NCI-H1417 treated with DMSO at 0.1 percent for 48 hours (cell line): Measurements from ENCODE around the gene RGL2.
A peak's percentile ranks its signal among the peaks of the same experiment; 100 is the strongest.
"Not testable (repeated sequence)": the region's sequence is repeated elsewhere in the genome, so short reads cannot be mapped to it uniquely, and the experiment has no call there.

Experiments used
- DNase-seq: peaks from one replicate; lab custom pipeline; 2025; lab: John Stamatoyannopoulos, UW

Gene RGL2, protein sequence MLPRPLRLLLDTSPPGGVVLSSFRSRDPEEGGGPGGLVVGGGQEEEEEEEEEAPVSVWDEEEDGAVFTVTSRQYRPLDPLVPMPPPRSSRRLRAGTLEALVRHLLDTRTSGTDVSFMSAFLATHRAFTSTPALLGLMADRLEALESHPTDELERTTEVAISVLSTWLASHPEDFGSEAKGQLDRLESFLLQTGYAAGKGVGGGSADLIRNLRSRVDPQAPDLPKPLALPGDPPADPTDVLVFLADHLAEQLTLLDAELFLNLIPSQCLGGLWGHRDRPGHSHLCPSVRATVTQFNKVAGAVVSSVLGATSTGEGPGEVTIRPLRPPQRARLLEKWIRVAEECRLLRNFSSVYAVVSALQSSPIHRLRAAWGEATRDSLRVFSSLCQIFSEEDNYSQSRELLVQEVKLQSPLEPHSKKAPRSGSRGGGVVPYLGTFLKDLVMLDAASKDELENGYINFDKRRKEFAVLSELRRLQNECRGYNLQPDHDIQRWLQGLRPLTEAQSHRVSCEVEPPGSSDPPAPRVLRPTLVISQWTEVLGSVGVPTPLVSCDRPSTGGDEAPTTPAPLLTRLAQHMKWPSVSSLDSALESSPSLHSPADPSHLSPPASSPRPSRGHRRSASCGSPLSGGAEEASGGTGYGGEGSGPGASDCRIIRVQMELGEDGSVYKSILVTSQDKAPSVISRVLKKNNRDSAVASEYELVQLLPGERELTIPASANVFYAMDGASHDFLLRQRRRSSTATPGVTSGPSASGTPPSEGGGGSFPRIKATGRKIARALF

DNA sequence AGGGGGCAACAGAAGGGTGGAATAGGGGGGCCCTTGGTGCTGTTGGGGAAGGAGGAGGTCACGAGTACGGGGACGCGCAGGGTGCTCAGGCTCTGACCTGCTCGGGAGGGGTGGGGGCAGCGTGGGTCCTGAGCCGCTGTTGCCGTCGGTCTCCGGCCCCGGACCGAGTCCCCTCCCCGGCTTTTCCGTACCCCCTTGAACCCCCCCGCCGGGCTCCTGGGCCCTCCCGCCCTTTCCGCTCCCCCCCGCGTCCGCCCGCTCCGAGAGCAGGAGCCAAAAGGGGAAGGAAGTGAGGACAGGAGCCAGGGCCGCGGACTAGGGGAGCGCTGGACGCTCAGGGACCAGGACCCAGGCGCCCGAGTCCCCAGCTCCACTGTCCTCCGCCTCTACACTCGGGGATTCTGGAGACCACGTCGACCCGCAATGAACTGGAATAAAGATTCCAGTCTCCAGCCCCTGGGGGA lies at the start of gene RGL2:
Gene RGL2, minus strand, starts transcription at position 170 of the 464 bp plus-strand sequence. CDS start 332 bp downstream, outside the sequence.
- no peak for DNase-seq

DNA sequence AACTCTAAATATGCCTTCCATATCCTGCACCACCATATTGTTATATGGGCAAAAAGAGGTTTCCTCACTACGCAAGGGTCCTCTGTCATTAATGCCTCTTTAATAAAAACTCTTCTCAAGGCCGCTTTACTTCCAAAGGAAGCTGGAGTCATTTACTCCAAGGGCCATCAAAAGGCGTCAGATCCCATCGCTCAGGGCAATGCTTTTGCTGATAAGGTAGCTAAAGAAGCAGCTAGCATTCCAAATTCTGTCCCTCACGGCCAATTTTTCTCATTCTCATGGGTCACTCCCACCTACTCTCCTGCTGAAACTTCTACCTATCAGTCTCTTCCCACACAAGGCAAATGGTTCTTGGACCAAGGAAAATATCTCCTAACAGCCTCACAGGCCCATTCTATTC lies 49.1 kb upstream of the RGL2 start:
- no peak for DNase-seq

DNA sequence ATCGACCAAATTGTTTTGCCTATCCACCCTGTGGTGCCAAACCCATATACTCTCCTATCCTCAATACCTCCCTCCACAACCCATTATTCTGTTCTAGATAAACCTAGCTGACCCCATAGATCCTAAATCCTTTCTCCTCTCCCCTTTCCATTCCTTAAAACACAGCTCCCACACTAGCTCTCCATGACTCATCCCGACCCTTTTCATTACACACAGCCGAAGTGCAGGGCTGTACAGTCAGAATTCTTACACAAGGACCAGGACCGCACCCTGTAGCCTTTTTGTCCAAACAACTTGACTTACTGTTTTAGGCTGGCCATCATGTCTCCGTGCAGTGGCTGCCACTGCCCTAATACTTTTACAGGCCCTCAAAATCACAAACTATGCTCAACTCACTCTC lies 48.2 kb upstream of the RGL2 start:
- not testable (repeated sequence) for DNase-seq

DNA sequence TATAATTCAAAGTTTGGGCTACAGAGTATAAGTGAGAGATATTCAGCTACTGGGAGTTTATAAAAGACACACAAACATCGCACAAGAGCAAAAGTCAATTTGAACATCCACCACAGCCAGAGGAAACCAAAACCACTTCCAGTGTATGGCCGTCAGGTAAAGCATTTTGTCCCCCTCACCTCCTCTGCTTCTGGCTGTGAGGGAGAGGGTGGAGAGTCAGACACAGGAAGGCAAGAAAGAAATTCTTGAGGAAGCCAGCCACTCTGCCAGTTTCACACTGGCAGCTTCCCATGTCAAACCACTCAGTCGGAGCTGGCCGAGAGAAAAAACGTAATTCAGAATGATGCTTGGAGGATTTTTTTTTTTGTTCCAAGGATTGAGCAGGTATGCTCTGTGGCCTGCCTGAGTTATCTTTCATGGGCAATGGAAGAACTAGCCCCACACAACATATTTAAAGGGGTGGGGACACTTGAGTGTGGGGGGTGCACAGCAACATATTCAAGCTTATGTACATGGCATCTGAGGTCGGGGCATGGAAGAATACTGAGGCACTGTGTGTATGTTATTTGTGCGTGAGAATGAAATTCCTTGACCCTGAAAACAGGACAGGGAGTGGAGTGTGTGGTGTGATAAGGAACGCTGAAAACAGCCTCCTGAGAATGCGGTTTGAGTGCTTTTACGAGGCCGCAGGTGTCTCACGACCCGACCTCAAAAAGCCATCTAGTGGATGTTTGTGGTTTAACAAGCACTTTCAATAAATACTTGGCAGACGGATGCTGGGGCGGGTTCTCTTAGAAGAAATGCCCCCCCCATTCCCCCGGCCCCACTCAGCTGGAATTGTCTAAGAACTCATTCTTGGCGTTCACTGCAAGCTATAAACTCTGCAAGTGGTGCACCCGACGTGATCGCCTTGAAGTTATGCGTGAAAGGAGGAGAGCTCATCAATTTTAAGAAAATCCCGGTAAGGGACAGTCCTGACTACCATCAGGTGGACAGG lies 46.3 kb upstream of the RGL2 start:
- DNase-seq: peak; percentile 13

DNA sequence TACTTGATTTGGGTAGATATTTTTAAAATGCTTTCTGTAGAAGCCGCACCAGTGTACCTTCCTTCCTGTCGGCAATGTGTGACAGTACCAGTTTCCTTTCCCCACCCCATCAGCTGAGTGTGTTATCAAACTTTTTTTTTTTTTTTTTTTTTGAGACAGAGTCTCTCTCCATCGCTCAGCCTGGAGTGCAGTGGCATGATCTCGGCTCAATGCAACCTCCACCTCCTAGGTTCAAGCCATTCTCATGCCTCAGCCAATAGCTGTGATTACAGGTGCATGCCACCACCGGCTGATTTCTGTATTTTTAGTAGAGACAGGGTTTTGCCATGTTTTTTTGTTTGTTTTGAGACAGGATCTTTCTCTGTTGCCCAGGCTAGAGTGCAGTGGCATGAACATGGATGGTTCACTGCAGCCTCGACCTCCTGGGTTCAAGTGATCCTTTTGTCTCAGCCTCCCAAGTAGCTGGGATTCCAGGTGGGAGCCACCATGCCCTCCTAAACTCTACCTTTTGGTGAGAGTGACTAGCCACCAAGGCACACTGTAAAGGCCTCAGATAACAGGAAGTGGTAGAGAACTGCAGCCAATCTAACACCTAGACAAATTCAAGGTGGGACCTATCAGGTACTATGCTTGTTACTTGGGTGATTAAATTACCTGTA lies 45.3 kb upstream of the RGL2 start:
- DNase-seq: no peak

DNA sequence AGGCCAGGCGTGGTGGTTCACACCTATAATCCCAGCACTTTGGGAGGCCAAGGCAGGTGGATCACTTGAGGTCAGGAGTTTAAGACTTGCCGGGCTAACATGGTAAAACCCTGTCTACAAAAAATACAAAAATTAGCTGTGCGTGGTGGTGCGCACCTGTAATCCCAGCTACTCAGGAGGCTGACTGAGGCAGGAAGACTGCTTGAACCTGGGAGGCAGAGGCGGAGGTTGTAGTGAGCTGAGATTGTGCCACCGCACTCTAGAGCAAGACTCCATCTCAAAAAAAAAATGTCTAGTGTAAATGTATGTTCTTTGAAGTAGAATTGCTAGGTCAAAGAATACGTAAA lies 44.8 kb upstream of the RGL2 start:
- not testable (repeated sequence) for DNase-seq

DNA sequence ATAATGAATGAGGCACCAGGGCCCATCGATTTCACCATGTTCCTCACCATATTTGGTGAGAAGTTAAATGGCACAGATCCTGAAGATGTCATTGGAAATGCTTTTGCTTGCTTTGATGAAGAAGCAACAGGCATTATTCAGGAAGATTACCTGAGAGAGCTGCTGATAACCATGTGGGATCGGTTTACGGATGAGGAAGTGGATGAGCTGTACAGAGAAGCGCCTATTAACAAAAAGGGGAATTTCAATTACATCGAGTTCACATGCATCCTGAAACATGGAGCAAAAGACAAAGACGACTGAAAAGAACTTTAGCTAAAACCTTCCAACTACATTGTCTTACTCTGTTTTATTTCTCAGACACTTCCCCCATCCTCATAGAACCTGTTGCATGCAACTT lies 40.5 kb upstream of the RGL2 start:
- no peak for DNase-seq

DNA sequence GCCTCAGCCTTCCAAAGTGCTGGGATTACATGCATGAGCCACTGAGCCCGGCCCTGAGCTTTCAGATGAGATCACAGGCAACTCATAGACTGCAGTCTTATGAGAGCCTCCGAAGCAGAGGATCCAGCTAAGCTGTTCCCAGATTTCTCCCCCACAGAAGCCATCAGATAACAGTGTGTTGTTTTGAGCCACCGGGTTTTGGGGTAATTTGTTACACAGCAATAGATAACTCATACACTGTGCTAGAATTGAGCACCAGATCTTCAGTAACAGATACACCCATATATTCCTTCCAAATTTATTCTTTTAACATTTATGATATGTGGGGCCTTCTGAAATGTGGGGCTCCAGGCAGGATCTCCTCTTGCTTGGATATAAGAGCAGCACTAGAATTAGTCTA lies 37.8 kb upstream of the RGL2 start:
- DNase-seq: no peak

DNA sequence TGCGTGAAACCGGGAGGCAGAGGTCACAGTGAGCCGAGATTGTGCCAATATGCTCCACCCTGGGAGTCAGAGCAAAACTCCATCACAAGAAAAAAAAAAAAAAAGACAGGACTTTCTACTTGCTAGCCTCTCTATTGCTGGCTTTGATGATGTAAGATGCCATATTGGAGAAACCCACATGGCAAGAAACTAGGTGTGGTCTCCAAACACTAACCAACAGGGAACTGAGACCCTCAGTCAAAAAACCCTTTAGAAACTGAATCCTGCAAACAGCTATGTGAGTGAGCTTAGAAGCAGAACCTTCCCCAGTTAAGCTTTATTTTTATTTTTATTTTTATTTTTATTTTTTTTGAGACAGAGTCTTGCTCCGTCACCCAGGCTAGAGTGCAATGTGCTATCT lies 37.2 kb upstream of the RGL2 start:
- no peak for DNase-seq

DNA sequence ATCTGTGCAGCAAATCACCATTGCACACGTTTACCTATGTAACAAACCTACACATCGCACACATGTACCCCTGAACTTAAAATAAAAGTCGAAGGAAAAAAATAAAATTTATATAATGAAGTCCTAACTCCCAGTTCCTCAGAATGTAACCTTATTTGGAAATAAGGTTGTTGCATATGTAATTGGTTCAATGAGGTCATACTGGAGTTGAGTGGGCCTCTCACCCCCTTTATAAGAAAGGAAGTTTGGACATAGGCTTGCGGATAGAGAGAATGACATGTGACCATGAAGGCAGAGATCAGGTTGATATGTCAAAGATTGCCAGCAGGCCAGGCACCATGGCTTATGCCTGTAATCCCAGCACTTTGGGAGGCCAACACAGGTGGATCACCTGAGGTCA lies 34.9 kb upstream of the RGL2 start:
- no peak for DNase-seq

DNA sequence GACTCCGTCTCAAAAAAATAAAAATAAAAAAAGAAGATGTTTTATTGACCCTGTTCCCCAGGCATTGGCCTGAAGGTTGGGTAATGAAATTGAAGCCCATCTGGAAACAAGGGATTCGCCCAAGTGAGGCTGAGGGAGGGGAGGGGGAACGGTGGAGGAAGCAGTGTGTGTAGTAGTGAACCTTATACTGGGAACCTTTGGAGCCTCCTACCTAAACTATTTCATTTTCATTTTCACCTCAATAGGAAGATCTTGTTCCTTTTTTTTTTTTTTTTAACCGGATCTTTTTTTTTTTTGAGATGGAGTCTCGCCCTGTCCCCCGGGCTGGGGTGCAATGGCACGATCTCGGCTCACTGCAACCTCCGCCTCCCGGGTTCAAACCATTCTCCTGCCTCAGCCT lies 32.0 kb upstream of the RGL2 start:
- DNase-seq: no peak

DNA sequence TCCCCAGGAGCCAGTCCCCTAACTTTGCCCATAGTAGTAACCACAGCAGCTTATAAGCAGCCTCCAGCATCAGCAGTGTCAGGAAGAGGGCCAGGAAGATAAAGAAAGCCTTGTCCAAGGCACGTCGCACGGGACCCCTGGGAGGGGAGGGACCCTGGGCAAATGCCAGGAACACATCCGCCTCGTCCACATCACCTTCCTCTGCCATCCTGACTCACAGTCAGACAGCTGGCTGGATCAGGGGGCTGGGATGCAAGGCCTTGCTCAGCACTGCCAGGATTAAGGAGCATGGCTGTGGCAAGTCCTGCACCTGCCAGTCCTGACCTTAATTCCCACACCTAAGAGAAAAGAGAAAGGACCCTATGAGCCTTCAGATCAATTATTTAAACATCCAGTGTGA lies 30.3 kb upstream of the RGL2 start:
- no peak for DNase-seq

DNA sequence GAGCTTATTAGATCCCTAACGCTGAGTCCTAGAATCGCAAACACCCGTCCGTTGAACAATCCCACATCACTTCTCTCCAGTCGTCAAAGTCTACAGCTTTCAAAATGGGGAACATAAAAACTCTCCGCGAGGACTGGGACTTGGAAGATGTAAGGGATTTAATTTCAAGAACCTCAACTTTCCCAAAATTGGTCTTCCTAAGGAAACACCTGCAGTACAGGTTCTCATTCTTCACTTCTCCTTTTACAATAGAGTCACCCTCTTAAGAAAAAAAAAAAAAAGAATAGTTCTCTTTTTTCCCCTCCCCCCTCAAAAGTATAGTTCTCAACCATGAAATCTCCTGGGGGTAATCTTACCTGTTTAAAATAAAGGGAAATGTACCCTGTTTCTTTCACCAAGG lies 25.4 kb upstream of the RGL2 start:
- no peak for DNase-seq

DNA sequence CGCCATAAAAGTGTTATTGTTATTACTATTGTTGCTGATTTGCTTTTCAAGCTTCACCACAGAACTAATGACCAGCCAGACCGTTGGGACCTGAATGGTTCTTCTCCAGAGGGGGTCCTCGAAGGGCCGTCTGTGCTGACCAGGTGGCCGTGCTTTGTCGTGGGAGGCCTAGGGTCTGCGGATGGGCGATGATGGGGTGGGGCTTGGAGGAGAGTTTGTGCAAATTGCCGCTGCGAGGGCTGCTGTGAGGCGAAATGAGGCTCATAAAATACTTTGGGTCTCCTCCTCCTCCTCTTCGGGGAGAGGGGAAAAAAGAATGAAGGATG lies 24.8 kb upstream of the RGL2 start:
- DNase-seq: no peak

DNA sequence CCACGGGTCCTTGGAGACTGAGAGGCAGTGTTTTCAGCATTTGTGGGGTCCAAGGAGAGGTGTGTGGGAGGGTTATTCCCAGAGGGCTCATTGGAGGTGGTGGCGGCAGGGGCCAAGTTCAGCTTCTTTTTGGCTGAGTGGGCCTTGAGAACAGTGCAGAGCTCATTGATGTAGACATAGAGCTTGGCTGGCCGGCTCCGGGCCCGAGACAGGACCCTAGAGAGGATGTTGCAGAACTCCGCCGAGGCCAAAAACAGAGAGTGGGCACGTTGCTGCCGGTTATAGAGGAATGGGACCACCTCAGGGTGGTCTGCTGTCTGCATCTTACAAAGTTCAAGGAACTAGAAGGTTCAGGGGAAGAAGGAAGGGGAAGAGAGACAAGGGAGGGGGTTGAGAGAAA lies 22.5 kb upstream of the RGL2 start:
- no peak for DNase-seq

DNA sequence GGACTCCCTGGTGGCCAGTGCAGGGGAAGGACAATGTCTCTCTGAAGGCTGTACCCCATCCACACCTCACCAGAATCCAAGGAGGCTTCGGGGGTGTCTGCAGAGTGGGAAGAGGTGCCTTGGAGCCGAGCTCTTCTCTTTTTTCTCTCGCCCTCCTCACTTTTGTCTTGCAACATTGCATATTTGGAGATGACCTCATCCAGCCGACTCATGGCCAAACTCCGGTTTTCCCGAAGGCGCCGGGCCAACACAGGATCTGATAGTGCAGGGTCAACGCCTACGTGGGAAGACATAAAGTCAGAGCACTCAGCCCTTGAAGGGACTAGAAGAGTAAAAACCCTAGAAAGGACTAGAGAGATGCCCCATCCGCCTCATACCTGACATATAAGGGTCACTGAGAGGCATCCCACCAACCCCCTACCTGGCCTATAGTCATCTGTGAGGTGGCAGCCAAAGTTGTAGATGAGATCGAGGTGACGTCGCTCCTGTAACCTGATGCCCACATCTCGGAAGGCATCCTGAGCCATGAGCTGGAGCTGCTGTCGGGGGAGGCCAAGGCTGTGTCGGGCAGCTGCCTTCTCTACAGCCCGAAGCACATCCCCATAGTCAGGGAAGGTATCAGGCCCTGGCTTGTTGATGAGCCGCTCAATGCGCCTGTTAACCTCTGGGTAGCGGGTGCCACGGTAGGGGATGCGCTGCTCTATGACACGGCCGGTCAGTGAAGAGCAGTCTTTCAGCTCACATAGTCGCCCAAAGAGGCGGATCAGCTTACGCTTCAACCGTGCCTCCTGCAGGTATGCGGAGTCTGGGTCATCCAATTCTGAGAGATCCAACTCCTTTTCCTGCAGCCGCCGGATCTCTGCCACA lies 21.8 kb upstream of the RGL2 start:
- no peak for DNase-seq

DNA sequence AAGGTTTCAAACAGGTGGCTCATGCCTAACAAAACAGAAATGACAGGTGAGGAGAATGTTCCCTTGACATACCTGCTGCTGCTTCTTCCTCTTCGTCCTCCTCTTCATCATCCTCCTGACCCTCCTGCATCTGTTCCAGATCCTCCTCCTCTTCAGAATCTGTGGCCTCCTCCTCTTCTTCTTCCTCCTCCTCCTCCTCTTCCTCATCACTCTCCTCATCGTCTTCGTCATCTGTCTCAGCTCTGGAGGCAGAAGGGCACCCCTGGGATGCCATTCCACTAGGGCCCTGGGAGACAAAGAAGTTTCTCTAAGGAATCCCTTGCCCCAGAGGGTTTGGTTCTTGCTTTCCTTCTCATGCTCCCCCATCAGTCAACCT lies 21.2 kb upstream of the RGL2 start:
- no peak for DNase-seq

DNA sequence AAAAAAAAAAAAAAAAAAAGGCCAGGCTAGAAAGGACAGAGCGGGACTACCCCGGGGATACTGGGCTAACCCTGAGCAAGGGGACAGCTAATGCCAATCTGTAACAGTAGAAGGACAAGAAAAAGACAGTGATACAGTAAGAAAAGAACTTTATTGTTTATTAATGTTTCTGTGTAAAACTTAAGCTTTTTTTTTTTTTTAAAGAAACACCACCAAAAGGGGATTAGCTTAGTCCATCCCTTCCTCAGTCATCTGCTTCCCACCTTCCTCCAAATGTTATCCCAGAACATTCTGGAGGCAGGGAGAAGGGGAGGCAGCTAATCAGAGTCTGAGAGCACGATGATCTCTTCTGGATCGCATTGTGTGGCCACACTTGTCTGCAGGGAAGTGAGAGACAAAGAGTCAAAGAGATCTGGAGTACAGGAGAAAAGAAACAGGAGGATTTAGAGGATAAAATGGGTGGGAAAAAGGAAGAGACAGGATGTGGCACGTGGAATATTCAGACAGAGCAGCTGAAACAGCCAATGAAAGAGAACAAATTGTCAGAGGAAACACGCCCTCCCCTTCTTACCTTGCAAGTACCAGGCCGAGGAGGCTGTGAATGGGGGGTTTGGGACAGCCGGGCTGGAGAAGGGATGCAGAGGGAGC lies 19.8 kb upstream of the RGL2 start:
- no peak for DNase-seq

DNA sequence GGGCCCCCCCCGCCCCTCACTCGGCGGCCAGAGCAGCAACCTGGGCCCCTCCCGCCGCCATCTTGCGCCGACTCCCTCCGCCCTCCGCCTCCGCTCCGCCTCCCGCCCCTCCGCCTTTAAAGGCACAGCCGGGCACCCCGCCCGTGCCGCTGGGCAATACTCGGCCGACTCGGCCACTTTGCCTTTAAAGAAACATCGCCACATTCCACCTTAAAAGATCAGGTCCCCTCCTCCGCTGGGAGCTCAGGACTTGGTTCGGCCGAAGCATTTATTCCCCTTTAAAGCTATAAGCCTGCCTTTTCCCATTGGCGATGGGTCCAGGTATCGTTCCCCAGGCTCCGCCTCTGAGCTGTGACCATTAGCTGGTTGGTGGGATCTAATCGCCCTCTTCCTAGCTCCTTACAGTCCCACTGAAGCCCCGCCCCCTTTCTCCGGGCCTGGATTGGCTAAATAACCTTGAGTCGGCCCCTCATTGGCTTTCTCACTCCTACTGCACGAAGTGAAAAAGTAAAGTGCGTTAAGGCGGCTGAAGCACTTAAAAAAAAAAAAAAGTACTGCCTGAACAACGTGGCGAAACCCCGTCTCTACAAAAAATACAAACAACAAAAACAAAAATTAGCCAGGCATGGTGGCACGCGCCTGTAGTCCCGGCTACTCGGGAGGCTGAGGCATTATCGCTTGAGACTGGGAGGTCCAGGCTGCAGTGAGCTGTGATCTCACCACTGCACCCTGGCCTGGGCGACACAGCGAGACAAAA lies 19.1 kb upstream of the RGL2 start, which contains the start of gene ZBTB22:
Gene ZBTB22, minus strand, starts transcription at position 76 of the 757 bp plus-strand sequence. CDS start 828 bp downstream, outside the sequence.
- peak; percentile 79 for DNase-seq

DNA sequence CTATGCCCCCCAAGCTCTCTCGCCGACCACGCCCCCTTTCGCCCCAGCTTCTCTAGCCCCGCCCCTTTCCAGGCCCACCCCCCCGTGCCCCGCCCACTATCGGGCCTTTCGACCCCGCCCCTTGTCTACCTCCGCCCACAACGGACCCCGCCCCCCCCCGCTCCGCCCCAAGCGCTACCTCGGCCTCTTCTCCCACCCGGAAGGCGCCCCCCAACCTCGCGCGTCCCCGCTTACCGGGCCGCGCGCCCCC lies 18.6 kb upstream of the RGL2 start:
- no peak for DNase-seq
